ENCODE results near the gene CCDC137.
"Not testable (repeated sequence)": the region's sequence is repeated elsewhere in the genome, so short reads cannot be mapped to it uniquely, and the experiment has no call there.

The CCDC137 gene
- 20.0 to 27.9 reads per million in 2 donors for total RNA-seq

- peak; percentile 83 to 97 (median 89) for DNase-seq
These were observed at the start of gene CCDC137, which contains the start of gene OXLD1 for GRCh38 chr17:81666342-81667191. Gene CCDC137 (plus strand): TSS chr17:81666737. CDS start chr17:81666767, 30 bp downstream. Gene OXLD1 (minus strand): TSS chr17:81666605. CDS start chr17:81666577, 28 bp downstream.

- DNase-seq = no peak
These were observed 49.7 kb upstream of the CCDC137 start for GRCh38 chr17:81616877-81617276.

GRCh38 chr17:81618307-81618706 is 48.2 kb upstream of the CCDC137 start:
- not testable (repeated sequence) for DNase-seq

GRCh38 chr17:81621494-81622130 is 44.9 kb upstream of the CCDC137 start:
- DNase-seq = no peak

GRCh38 chr17:81630274-81630673 is 36.3 kb upstream of the CCDC137 start:
- DNase-seq = no peak

GRCh38 chr17:81631482-81631881 is 35.1 kb upstream of the CCDC137 start:
- DNase-seq = no peak

GRCh38 chr17:81635431-81635830 is 31.1 kb upstream of the CCDC137 start:
- DNase-seq = no peak

- DNase-seq = no peak
These were observed 30.5 kb upstream of the CCDC137 start for GRCh38 chr17:81635973-81636504.

GRCh38 chr17:81636505-81637288 is 29.8 kb upstream of the CCDC137 start, which contains the start of the genes NPLOC4 and TSPAN10:
Gene NPLOC4 (minus strand): TSS chr17:81637112. CDS start chr17:81636930, 182 bp downstream.
Gene TSPAN10 (plus strand): TSS chr17:81637196. CDS start chr17:81642413, 5,217 bp downstream.
- peak; percentile 67 to 87 (median 70) for DNase-seq

GRCh38 chr17:81638683-81639082 is 27.9 kb upstream of the CCDC137 start:
- no peak for DNase-seq

- no peak for DNase-seq
These were observed 26.5 kb upstream of the CCDC137 start for GRCh38 chr17:81640011-81640410.

- DNase-seq = no peak
These were observed 24.6 kb upstream of the CCDC137 start for GRCh38 chr17:81641825-81642489.

GRCh38 chr17:81644496-81644895 is 22.0 kb upstream of the CCDC137 start:
- no peak for DNase-seq

- DNase-seq = no peak
These were observed 21.3 kb upstream of the CCDC137 start for GRCh38 chr17:81644976-81645952.

GRCh38 chr17:81646869-81647600 is 19.5 kb upstream of the CCDC137 start:
- DNase-seq = no peak

- DNase-seq = no peak
These were observed 18.9 kb upstream of the CCDC137 start for GRCh38 chr17:81647640-81648012.

- no peak for DNase-seq
These were observed 18.4 kb upstream of the CCDC137 start for GRCh38 chr17:81648013-81648706.

GRCh38 chr17:81648707-81649085 is 17.8 kb upstream of the CCDC137 start:
- DNase-seq = no peak

GRCh38 chr17:81650951-81651350 is 15.6 kb upstream of the CCDC137 start:
- no peak for DNase-seq
